SK-N-SH treated with all-trans-retinoic acid at 6 μM for 48 hours (cell line): ENCODE measurements around the gene TRIM2.

Experiments used
- ATAC-seq: fragments of 200-7000 bp; cut with Tn5 transposase; 3 replicates; pipeline ENCODE4 v1.9.1; 2020; ENCODE audit warnings: mild to moderate bottlenecking, moderate library complexity
- ARNTL ChIP-seq: fragments of 450-650 bp; formaldehyde crosslinking; IDR thresholded peaks from 2 replicates; pipeline ENCODE4 v1.5.0; 2020; ENCODE audit warnings: low read depth, mild to moderate bottlenecking, moderate library complexity, borderline replicate concordance
- BACH2 ChIP-seq: fragments of 250-450 bp; sonication (Bioruptor Pico); IDR thresholded peaks from 2 replicates; pipeline ENCODE4 v1.9.0; 2021; ENCODE audit warnings: mild to moderate bottlenecking, borderline replicate concordance
- CSDC2 ChIP-seq: fragments of 250-450 bp; sonication (Bioruptor Pico); IDR thresholded peaks from 2 replicates; pipeline ENCODE4 v1.5.0; 2020; ENCODE audit warnings: mild to moderate bottlenecking, moderate library complexity
- ESRRG ChIP-seq: fragments of 250-450 bp; sonication (Bioruptor Pico); IDR thresholded peaks from 2 replicates; pipeline ENCODE4 v1.6.1; 2021; ENCODE audit warnings: mild to moderate bottlenecking
- GLIS3 ChIP-seq: fragments of 250-450 bp; sonication (Bioruptor Pico); IDR thresholded peaks from 2 replicates; pipeline ENCODE4 v1.5.0; 2020; ENCODE audit warnings: mild to moderate bottlenecking, moderate library complexity
- ISL1 ChIP-seq: fragments of 250-450 bp; sonication (Bioruptor Pico); IDR thresholded peaks from 2 replicates; pipeline ENCODE4 v2.1.2; 2022; ENCODE audit warnings: mild to moderate bottlenecking, moderate library complexity
- PPARA ChIP-seq: fragments of 250-450 bp; sonication (Bioruptor Pico); IDR thresholded peaks from 2 replicates; pipeline ENCODE4 v1.5.0; 2020; ENCODE audit warnings: mild to moderate bottlenecking, borderline replicate concordance
- SNAI2 ChIP-seq: fragments of 250-450 bp; sonication (Bioruptor Pico); IDR thresholded peaks from 2 replicates; pipeline ENCODE4 v1.5.0; 2020; ENCODE audit warnings: mild to moderate bottlenecking, moderate library complexity
- TCF4 ChIP-seq: fragments of 250-450 bp; sonication (Bioruptor Pico); IDR thresholded peaks from 2 replicates; pipeline ENCODE4 v1.8.0; 2021; ENCODE audit warnings: mild to moderate bottlenecking, moderate library complexity, borderline replicate concordance
- TOX ChIP-seq: fragments of 250-450 bp; sonication (Bioruptor Pico); IDR thresholded peaks from 2 replicates; pipeline ENCODE4 v1.8.0; 2021; ENCODE audit warnings: mild to moderate bottlenecking, moderate library complexity, borderline replicate concordance
- ZC3H10 ChIP-seq: fragments of 250-450 bp; sonication (Bioruptor Pico); IDR thresholded peaks from 2 replicates; pipeline ENCODE4 v1.5.1; 2021; ENCODE audit warnings: mild to moderate bottlenecking, moderate library complexity
- ZFP3 ChIP-seq: fragments of 250-450 bp; sonication (Bioruptor Pico); IDR thresholded peaks from 2 replicates; pipeline ENCODE4 v1.5.0; 2020; ENCODE audit warnings: mild to moderate bottlenecking, moderate library complexity
- ZFP30 ChIP-seq: fragments of 450-650 bp; formaldehyde crosslinking; IDR thresholded peaks from 2 replicates; pipeline ENCODE4 v1.5.0; 2022; ENCODE audit warnings: mild to moderate bottlenecking, moderate library complexity
- ZNF565 ChIP-seq: fragments of 450-650 bp; formaldehyde crosslinking; conservative IDR thresholded peaks from 2 replicates; pipeline ENCODE4 v1.5.0; 2020; ENCODE audit warnings: low read depth, mild to moderate bottlenecking, moderate library complexity
- ZNF70 ChIP-seq: fragments of 450-650 bp; formaldehyde crosslinking; IDR thresholded peaks from 2 replicates; pipeline ENCODE4 v1.5.0; 2020; ENCODE audit warnings: mild to moderate bottlenecking, moderate library complexity
- ZNF8 ChIP-seq: fragments of 450-650 bp; formaldehyde crosslinking; IDR thresholded peaks from 2 replicates; pipeline ENCODE4 v1.5.0; 2020; ENCODE audit warnings: mild to moderate bottlenecking, moderate library complexity
- TF ChIP-seq, protein P1 (sequence below): fragments of 250-450 bp; sonication (Bioruptor Pico); IDR thresholded peaks from 2 replicates; pipeline ENCODE4 v1.5.0; 2020; ENCODE audit warnings: mild to moderate bottlenecking, moderate library complexity
- TF ChIP-seq, protein P2 (sequence below): fragments of 250-450 bp; sonication (Bioruptor Pico); IDR thresholded peaks from 2 replicates; pipeline ENCODE4 v1.8.0; 2021; ENCODE audit warnings: low read depth, mild to moderate bottlenecking, moderate library complexity, borderline replicate concordance
- TF ChIP-seq, protein P3 (sequence below): fragments of 250-450 bp; sonication (Bioruptor Pico); IDR thresholded peaks from 2 replicates; pipeline ENCODE4 v1.5.1; 2021; ENCODE audit warnings: mild to moderate bottlenecking, moderate library complexity
- TF ChIP-seq, protein P4 (sequence below): fragments of 250-450 bp; sonication (Bioruptor Pico); IDR thresholded peaks from 2 replicates; pipeline ENCODE4 v1.8.0; 2020; ENCODE audit warnings: mild to moderate bottlenecking, moderate library complexity, borderline replicate concordance

Gene TRIM2

DNA sequence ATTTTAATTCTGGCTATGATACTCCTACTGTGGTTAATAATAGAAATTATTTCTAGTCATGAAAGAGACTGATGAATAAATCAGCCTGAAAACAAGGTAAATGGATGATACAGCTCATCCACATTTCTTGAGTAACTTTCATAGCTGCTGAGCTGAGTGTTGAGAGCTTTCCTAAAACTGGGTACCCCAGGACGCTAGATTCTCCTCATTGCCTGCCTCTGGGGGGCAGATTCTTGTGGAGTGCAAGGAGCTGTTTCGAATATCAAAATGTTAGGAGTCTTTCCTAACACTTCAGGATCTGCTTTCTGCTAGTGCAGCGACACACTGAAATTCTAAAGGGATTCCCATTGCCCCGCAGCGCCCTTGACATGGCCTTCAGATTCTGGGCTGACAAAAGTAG is 142.3 kb downstream of the TRIM2 start:
- TF ChIP-seq, protein P1, sequence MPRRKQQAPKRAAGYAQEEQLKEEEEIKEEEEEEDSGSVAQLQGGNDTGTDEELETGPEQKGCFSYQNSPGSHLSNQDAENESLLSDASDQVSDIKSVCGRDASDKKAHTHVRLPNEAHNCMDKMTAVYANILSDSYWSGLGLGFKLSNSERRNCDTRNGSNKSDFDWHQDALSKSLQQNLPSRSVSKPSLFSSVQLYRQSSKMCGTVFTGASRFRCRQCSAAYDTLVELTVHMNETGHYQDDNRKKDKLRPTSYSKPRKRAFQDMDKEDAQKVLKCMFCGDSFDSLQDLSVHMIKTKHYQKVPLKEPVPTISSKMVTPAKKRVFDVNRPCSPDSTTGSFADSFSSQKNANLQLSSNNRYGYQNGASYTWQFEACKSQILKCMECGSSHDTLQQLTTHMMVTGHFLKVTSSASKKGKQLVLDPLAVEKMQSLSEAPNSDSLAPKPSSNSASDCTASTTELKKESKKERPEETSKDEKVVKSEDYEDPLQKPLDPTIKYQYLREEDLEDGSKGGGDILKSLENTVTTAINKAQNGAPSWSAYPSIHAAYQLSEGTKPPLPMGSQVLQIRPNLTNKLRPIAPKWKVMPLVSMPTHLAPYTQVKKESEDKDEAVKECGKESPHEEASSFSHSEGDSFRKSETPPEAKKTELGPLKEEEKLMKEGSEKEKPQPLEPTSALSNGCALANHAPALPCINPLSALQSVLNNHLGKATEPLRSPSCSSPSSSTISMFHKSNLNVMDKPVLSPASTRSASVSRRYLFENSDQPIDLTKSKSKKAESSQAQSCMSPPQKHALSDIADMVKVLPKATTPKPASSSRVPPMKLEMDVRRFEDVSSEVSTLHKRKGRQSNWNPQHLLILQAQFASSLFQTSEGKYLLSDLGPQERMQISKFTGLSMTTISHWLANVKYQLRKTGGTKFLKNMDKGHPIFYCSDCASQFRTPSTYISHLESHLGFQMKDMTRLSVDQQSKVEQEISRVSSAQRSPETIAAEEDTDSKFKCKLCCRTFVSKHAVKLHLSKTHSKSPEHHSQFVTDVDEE: no peak
- no peak for TF ChIP-seq ZFP30 (CRISPR knock-in tag)
- TF ChIP-seq, all 23 proteins: peak for 0
- no peak for ATAC-seq

DNA sequence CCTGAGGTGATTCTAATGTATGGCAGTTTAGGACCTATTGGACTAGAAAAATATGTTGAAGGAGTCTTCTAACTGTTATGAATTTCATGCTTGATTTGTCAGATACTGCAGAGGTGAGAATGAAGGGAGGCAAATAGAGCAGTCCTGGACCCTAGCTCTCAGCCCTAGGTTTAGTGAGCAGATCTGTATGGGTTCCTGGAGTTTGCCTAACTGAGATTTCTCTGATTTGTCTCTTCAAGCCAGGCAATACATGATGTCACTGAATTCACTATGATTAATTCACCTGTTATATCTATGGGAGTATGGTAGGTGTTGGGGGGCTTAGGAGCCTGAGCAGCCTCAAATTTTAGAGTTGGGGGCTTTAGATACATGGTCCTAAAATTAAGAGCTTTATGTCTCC is 142.9 kb downstream of the TRIM2 start:
- TF ChIP-seq SNAI2 (no peak), BACH2 (CRISPR knock-in tag) (no peak)
- no peak for ATAC-seq

DNA sequence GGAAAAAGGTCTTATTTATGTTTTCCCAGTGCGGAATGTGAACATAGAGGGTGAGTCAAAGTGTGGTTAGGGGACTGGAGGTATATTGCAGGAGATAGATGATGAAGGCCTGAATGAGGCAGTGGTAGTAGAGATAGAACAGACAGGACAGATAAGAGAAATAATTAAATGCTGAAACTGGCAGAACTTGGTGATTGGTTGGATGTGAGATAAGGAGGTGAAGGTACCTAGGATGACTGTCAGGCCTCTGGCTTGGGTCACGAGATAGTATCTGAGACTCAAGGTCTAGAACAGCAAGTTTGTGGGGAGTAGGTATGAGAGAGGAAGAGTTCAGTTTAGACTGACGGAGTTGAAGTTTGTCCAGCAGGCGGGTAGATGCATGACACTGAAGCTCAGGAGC is 143.8 kb downstream of the TRIM2 start:
- ATAC-seq: no peak
- TF ChIP-seq, protein P2, sequence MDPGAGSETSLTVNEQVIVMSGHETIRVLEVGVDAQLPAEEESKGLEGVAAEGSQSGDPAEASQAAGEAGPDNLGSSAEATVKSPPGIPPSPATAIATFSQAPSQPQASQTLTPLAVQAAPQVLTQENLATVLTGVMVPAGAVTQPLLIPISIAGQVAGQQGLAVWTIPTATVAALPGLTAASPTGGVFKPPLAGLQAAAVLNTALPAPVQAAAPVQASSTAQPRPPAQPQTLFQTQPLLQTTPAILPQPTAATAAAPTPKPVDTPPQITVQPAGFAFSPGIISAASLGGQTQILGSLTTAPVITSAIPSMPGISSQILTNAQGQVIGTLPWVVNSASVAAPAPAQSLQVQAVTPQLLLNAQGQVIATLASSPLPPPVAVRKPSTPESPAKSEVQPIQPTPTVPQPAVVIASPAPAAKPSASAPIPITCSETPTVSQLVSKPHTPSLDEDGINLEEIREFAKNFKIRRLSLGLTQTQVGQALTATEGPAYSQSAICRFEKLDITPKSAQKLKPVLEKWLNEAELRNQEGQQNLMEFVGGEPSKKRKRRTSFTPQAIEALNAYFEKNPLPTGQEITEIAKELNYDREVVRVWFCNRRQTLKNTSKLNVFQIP (CRISPR knock-in tag): no peak
- TF ChIP-seq, protein P1: no peak
- TF ChIP-seq ISL1 (CRISPR knock-in tag): no peak
- no peak for TF ChIP-seq ZNF70
- TF ChIP-seq GLIS3 (CRISPR knock-in tag): no peak
- no peak for TF ChIP-seq TCF4 (CRISPR knock-in tag)
- no peak for TF ChIP-seq CSDC2 (CRISPR knock-in tag)
- TF ChIP-seq, protein P3, sequence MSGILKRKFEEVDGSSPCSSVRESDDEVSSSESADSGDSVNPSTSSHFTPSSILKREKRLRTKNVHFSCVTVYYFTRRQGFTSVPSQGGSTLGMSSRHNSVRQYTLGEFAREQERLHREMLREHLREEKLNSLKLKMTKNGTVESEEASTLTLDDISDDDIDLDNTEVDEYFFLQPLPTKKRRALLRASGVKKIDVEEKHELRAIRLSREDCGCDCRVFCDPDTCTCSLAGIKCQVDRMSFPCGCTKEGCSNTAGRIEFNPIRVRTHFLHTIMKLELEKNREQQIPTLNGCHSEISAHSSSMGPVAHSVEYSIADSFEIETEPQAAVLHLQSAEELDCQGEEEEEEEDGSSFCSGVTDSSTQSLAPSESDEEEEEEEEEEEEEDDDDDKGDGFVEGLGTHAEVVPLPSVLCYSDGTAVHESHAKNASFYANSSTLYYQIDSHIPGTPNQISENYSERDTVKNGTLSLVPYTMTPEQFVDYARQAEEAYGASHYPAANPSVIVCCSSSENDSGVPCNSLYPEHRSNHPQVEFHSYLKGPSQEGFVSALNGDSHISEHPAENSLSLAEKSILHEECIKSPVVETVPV (CRISPR knock-in tag): no peak
- TF ChIP-seq TOX (CRISPR knock-in tag): no peak
- TF ChIP-seq ZNF565 (CRISPR knock-in tag): no peak
- TF ChIP-seq ZNF8: no peak
- TF ChIP-seq ARNTL (CRISPR knock-in tag): no peak
- no peak for TF ChIP-seq ESRRG
- TF ChIP-seq BACH2 (CRISPR knock-in tag): no peak
- TF ChIP-seq ZFP3 (CRISPR knock-in tag): no peak
- TF ChIP-seq, protein P4, sequence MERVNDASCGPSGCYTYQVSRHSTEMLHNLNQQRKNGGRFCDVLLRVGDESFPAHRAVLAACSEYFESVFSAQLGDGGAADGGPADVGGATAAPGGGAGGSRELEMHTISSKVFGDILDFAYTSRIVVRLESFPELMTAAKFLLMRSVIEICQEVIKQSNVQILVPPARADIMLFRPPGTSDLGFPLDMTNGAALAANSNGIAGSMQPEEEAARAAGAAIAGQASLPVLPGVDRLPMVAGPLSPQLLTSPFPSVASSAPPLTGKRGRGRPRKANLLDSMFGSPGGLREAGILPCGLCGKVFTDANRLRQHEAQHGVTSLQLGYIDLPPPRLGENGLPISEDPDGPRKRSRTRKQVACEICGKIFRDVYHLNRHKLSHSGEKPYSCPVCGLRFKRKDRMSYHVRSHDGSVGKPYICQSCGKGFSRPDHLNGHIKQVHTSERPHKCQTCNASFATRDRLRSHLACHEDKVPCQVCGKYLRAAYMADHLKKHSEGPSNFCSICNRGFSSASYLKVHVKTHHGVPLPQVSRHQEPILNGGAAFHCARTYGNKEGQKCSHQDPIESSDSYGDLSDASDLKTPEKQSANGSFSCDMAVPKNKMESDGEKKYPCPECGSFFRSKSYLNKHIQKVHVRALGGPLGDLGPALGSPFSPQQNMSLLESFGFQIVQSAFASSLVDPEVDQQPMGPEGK (CRISPR knock-in tag): no peak
- TF ChIP-seq SNAI2: no peak
- no peak for TF ChIP-seq ZFP30 (CRISPR knock-in tag)
- no peak for TF ChIP-seq ZC3H10 (CRISPR knock-in tag)
- TF ChIP-seq PPARA: no peak
- TF ChIP-seq, all 23 proteins: peak for 0
